ENCODE data around the gene ADNP2.

Gene ADNP2, protein sequence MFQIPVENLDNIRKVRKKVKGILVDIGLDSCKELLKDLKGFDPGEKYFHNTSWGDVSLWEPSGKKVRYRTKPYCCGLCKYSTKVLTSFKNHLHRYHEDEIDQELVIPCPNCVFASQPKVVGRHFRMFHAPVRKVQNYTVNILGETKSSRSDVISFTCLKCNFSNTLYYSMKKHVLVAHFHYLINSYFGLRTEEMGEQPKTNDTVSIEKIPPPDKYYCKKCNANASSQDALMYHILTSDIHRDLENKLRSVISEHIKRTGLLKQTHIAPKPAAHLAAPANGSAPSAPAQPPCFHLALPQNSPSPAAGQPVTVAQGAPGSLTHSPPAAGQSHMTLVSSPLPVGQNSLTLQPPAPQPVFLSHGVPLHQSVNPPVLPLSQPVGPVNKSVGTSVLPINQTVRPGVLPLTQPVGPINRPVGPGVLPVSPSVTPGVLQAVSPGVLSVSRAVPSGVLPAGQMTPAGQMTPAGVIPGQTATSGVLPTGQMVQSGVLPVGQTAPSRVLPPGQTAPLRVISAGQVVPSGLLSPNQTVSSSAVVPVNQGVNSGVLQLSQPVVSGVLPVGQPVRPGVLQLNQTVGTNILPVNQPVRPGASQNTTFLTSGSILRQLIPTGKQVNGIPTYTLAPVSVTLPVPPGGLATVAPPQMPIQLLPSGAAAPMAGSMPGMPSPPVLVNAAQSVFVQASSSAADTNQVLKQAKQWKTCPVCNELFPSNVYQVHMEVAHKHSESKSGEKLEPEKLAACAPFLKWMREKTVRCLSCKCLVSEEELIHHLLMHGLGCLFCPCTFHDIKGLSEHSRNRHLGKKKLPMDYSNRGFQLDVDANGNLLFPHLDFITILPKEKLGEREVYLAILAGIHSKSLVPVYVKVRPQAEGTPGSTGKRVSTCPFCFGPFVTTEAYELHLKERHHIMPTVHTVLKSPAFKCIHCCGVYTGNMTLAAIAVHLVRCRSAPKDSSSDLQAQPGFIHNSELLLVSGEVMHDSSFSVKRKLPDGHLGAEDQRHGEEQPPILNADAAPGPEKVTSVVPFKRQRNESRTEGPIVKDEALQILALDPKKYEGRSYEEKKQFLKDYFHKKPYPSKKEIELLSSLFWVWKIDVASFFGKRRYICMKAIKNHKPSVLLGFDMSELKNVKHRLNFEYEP

DNA sequence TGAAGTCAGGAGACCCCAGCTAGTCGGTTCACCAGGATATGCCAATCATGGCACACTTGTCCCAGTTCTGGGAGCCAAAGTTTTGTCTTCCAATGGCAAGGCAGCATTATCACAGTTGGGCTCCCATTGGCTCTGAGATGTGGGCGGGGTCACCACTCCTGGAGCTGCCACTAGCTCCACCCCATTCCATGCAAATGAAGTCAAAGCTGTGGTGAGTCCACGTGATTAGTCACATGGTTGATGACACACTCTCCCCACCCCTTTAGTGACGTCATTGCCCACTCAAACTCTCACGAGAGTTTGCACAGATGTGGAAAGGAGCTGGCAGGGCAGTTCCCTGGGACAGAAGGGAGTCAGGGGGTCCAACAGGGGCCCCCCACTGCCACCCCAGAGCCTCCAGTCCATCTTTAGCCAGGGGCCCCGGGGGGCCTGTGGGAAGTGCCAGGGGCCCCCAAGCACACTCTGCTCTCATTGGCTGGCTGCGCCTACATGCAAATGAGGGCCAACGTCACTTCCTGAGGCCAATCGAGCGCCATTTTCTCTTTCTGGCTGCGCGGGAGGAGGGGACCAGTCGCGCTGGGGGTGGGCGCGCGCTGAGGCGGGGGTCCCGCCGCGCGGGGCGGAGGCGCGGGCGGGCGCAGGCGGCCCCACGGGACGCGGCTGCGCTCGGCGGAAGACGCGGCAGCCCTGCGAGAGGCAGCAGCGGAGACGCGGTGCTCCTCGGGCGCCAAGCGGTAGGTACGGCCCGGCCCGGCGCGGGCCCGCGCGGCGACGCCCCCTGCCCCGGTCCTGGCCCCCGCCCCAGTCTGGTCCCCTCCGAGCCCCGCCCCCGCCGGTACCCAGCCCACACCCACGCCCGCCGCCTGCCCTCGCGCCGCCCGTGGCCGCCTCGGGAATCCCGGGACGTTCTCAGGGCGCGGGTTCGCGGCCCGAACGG is at the start of gene ADNP2:
Gene ADNP2, plus strand, starts transcription at position 524 of the 937 bp plus-strand sequence. CDS start 8,281 bp downstream, outside the sequence.
- DNase-seq (ENCODE audit: low read depth) = peak; percentile 89
- H3K4me3 ChIP-seq (ENCODE audit: low read depth, low read length) = peak within 1 kb of the TSS; percentile 75
- TF ChIP-seq, protein P1, sequence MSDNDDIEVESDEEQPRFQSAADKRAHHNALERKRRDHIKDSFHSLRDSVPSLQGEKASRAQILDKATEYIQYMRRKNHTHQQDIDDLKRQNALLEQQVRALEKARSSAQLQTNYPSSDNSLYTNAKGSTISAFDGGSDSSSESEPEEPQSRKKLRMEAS (IDR thresholded peaks at IDR 0.05; ENCODE audit: low read depth, low read length) = peak; percentile 99
- TF ChIP-seq POLR2A (IDR thresholded peaks at IDR 0.05; ENCODE audit: extremely low read depth, insufficient read length) (peak; percentile 49), MYC (IDR thresholded peaks at IDR 0.05; ENCODE audit: low read depth, low read length) (0 out of 2 replicates have a peak, but pooled peaks have one; percentile 6)
- TF ChIP-seq, protein P2, sequence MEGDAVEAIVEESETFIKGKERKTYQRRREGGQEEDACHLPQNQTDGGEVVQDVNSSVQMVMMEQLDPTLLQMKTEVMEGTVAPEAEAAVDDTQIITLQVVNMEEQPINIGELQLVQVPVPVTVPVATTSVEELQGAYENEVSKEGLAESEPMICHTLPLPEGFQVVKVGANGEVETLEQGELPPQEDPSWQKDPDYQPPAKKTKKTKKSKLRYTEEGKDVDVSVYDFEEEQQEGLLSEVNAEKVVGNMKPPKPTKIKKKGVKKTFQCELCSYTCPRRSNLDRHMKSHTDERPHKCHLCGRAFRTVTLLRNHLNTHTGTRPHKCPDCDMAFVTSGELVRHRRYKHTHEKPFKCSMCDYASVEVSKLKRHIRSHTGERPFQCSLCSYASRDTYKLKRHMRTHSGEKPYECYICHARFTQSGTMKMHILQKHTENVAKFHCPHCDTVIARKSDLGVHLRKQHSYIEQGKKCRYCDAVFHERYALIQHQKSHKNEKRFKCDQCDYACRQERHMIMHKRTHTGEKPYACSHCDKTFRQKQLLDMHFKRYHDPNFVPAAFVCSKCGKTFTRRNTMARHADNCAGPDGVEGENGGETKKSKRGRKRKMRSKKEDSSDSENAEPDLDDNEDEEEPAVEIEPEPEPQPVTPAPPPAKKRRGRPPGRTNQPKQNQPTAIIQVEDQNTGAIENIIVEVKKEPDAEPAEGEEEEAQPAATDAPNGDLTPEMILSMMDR (IDR thresholded peaks at IDR 0.05; ENCODE audit: low read depth, low read length) = no peak

DNA sequence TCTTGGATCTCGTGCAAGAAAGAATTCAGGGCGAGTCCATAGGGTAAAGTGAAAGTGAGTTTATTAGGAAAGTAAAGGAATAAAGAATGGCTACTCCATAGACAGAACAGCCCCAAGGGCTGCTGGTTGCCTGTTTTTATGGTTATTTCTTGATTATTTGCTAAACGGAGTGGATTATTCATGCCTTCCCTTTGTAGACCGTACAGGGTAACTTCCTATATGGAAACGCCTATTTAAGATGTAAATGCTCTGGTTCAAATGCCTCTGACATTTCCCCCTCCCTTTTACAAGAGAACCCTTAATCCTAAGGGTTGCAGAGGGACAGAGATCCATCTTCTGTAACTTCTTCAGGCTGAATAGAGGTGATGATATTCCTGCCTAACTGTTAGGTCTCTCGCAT is 49.1 kb upstream of the ADNP2 start:
- no peak for DNase-seq (ENCODE audit: low read depth)
- TF ChIP-seq POLR2A (IDR thresholded peaks at IDR 0.05; ENCODE audit: extremely low read depth, insufficient read length) (no peak), MYC (IDR thresholded peaks at IDR 0.05; ENCODE audit: low read depth, low read length) (no peak)
- H3K4me3 ChIP-seq (ENCODE audit: low read depth, low read length) = no peak overlapping the region

DNA sequence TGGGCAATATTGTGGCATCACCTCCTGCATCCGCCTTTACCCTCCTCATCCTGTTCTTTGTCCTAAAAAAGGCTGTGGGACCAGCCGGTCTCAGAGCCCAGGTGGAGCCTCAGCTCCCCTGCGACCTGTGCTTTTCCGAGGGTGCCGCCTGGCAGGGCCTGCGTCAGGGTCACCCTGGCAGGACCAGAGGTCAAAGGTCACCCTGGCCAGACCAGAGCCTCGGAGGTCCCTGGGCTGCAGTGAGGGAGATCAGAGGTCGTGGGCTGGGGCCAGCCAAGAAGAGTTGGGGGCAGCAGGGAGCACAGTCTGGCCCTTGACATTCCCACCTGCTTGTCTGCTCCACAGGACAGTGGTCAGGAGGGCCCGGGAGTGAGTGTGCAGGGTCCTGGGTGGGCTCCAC is 43.4 kb upstream of the ADNP2 start:
- TF ChIP-seq, protein P1 (IDR thresholded peaks at IDR 0.05; ENCODE audit: low read depth, low read length) = no peak
- TF ChIP-seq POLR2A (IDR thresholded peaks at IDR 0.05; ENCODE audit: extremely low read depth, insufficient read length) = no peak
- TF ChIP-seq MYC (IDR thresholded peaks at IDR 0.05; ENCODE audit: low read depth, low read length) = no peak
- TF ChIP-seq, protein P2 (IDR thresholded peaks at IDR 0.05; ENCODE audit: low read depth, low read length) = no peak

DNA sequence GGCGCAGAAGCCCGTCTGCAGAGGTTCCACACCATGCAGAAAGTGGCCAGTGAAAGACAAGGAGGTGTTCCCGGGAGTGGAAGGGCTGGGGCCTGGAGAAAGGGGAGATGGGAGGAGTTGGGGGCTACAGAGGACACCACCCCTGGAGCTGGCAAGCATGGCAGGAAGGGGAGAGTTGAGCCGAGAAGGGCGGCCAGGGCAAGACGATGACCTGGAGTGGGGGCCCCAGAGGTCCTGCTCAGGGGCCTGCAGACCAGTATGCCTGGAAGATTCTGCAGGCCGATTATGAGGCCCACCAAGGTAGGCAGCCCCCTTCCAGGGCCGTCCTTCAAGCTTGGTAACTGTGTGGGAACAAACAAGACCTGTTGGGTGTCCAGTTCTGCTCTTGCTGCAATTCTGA is 41.7 kb upstream of the ADNP2 start:
- TF ChIP-seq, protein P2 (IDR thresholded peaks at IDR 0.05; ENCODE audit: low read depth, low read length) = no peak
- TF ChIP-seq, protein P1 (IDR thresholded peaks at IDR 0.05; ENCODE audit: low read depth, low read length) = no peak
- TF ChIP-seq MYC (IDR thresholded peaks at IDR 0.05; ENCODE audit: low read depth, low read length) (no peak), POLR2A (IDR thresholded peaks at IDR 0.05; ENCODE audit: extremely low read depth, insufficient read length) (no peak)
- no peak for DNase-seq (ENCODE audit: low read depth)
- no peak overlapping the region for H3K4me3 ChIP-seq (ENCODE audit: low read depth, low read length)

More for the DNA sequence above, 43.4 kb upstream of the ADNP2 start:
- DNase-seq (ENCODE audit: low read depth) = no peak
- no peak overlapping the region for H3K4me3 ChIP-seq (ENCODE audit: low read depth, low read length)

DNA sequence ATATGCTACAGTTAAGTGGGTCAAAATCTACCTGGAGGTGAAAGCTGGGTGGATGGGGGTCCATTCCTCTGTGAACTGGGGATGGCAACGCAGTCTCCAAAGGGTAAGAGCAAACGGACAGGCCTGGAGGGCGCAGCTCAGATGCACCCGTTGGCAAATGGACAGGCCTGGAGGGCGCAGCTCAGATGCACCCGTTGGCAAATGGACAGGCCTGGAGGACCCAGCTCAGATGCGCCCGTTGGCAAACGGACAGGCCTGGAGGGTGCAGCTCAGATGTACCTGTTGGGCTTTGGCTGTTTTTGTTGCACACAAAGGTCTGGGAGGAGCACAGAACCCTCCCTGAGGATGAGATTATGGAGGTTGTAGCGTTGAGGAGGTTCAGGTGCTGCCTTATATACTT is 41.2 kb upstream of the ADNP2 start:
- no peak for DNase-seq (ENCODE audit: low read depth)
- TF ChIP-seq, protein P1 (IDR thresholded peaks at IDR 0.05; ENCODE audit: low read depth, low read length) = no peak
- TF ChIP-seq, protein P2 (IDR thresholded peaks at IDR 0.05; ENCODE audit: low read depth, low read length) = no peak
- TF ChIP-seq POLR2A (IDR thresholded peaks at IDR 0.05; ENCODE audit: extremely low read depth, insufficient read length) = no peak
- no peak for TF ChIP-seq MYC (IDR thresholded peaks at IDR 0.05; ENCODE audit: low read depth, low read length)
- H3K4me3 ChIP-seq (ENCODE audit: low read depth, low read length) = no peak overlapping the region

Data from NB4 (cell line).